ENCODE data around the gene RAB11FIP5.
A peak's percentile ranks its signal among the peaks of the same experiment; 100 is the strongest.

RAB11FIP5 gene

GRCh38 chr2:73089270-73090030 is 23.3 kb downstream of the RAB11FIP5 start:
- DNase-seq = no peak
- intact Hi-C loops (cut with DNase I) = no loop called here

GRCh38 chr2:73088703-73089102 is 24.0 kb downstream of the RAB11FIP5 start:
- intact Hi-C loops (cut with DNase I) = no loop called here
- DNase-seq = no peak

GRCh38 chr2:73088211-73088610 is 24.5 kb downstream of the RAB11FIP5 start:
- intact Hi-C loops (cut with DNase I) = no loop called here
- no peak for DNase-seq

GRCh38 chr2:73087311-73087710 is 25.4 kb downstream of the RAB11FIP5 start:
- DNase-seq = no peak
- intact Hi-C loops (cut with DNase I) = loop anchor here (2.0 kb wide), 1 partner anchor 69 kb away; no protein-coding TSS in a partner anchor

GRCh38 chr2:73085691-73086090 is 27.1 kb downstream of the RAB11FIP5 start:
- intact Hi-C loops (cut with DNase I) = loop anchor here (1.0 to 2.0 kb wide), 3 partner anchors 71 to 92 kb away; no protein-coding TSS in a partner anchor
- DNase-seq = peak; percentile 71 to 98 (median 90)

GRCh38 chr2:73084971-73085370 is 27.8 kb downstream of the RAB11FIP5 start:
- peak in 1 of 10 donors; percentile 71 for DNase-seq

GRCh38 chr2:73083886-73084800 is 28.6 kb downstream of the RAB11FIP5 start:
- intact Hi-C loops (cut with DNase I) = loop anchor here (2.0 kb wide), 1 partner anchor 79 kb away; no protein-coding TSS in a partner anchor
- peak in 2 of 10 donors; percentile 52 to 53 for DNase-seq

More at GRCh38 chr2:73084971-73085370, 27.8 kb downstream of the RAB11FIP5 start:
- intact Hi-C loops (cut with DNase I) = loop anchor here (1.0 to 2.0 kb wide), 2 partner anchors 78 to 92 kb away; no protein-coding TSS in a partner anchor

- peak in 2 of 10 donors; percentile 53 to 58 for DNase-seq
- intact Hi-C loops (cut with DNase I) = no loop called here
Observed at GRCh38 chr2:73082523-73083410, 30.0 kb downstream of the RAB11FIP5 start.

- intact Hi-C loops (cut with DNase I) = no loop called here
- DNase-seq = peak in 2 of 10 donors; percentile 66 to 75
Observed at GRCh38 chr2:73081181-73081671, 31.5 kb downstream of the RAB11FIP5 start.

GRCh38 chr2:73080321-73081131 is 32.2 kb downstream of the RAB11FIP5 start:
- DNase-seq = peak in 4 of 10 donors; percentile 23 to 84 (median 79)
- intact Hi-C loops (cut with DNase I) = no loop called here

GRCh38 chr2:73079636-73080035 is 33.1 kb downstream of the RAB11FIP5 start:
- intact Hi-C loops (cut with DNase I) = no loop called here
- peak in 2 of 10 donors; percentile 31 to 66 for DNase-seq

- DNase-seq = peak in 2 of 10 donors; percentile 78 to 80
- intact Hi-C loops (cut with DNase I) = no loop called here
Observed at GRCh38 chr2:73078457-73079411, 34.0 kb downstream of the RAB11FIP5 start.

GRCh38 chr2:73077424-73077795 is 35.3 kb downstream of the RAB11FIP5 start:
- no peak for DNase-seq
- intact Hi-C loops (cut with DNase I) = no loop called here

GRCh38 chr2:73076701-73077423 is 35.9 kb downstream of the RAB11FIP5 start:
- DNase-seq = peak in 1 of 10 donors; percentile 44
- intact Hi-C loops (cut with DNase I) = no loop called here

GRCh38 chr2:73075477-73076373 is 37.0 kb downstream of the RAB11FIP5 start:
- DNase-seq = peak; percentile 42 to 96 (median 70)
- intact Hi-C loops (cut with DNase I) = no loop called here
